Stimulated activated CD8-positive, alpha-beta memory T cell treated with anti-CD3 and anti-CD28 coated beads, Interleukin-12 subunit alpha, Interleukin-12 subunit beta, amount 100 ng/mL, for 24 hours (primary cell): ENCODE results near the gene UNC50.
"Not testable (repeated sequence)": the region's sequence is repeated elsewhere in the genome, so short reads cannot be mapped to it uniquely, and the experiment has no call there.

Source experiments
- DNase-seq: peaks from one replicate; pipeline ENCODE4 v3.0.0-alpha.2; 2020; ENCODE audit errors: extremely low read depth

Gene UNC50

DNA sequence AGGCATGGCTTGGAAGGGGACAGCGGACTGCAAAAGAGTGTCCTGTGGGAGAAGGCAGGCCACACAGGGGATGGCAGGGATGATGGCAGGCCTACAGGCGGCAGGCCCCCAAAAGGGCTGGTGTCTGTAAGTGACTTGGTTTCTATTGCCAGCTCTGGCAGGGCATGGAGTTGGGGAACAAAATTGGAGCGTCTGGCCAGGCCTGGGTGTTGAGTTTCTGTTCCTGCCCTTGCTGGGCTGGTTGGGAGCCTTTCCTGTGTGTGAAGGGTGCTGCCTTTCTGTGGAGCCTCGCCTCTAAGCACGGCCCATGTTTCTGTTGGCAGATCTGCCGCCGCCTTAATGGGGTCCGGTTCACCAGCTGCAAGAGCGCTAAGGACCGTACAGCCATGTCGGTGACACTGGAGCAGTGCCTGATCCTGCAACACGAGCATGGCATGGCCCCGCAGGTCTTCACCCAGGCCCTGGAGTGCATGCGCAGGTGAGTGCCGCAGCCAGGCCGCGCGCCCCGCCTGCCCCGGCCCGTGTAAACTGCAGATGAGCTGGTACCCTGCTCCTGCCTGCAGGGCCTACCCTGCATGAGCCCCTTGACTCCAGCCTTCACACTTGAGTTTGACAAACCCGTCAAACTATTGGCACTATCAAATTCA, 31.6 kb upstream of the UNC50 start:
- no peak for DNase-seq

DNA sequence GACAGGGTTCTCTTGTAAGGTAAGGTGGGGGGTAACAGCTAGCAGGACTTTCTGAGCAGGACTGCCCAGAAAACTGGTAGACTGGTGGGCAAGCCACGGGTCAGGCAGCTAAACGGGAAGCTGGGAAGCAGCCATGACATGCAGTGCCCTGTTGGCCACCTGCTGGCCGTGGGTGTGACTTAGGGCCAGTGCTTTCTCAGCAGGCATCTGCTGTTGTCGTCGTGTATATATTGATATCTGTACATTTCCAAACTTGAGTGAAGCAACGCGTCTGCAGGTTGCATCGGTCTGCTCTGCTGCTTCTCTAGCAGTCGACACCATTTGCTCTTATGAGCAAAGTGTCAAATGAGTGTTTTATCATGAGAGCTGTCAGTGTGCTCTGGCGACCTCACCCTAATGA, 31.1 kb upstream of the UNC50 start:
- DNase-seq: no peak

DNA sequence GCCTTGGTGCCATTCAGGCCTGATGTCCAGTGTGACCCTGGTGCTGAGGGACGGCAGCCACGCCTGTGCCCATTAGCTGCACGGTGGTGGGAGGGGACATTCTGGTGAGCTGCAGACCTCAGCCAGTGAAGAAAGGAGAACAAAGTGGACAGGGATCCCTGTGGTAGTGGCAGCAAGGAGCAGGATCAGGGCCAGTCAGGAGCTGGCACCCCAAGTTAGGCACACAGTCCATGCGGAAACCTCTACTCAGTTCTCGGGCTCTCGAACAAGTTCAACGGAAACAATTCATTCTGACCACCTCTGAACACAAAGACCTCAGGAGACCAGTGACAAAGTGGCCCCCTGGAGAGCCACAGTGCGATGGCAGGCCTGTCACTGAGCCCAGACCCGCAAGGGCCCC, 30.2 kb upstream of the UNC50 start:
- DNase-seq: no peak

DNA sequence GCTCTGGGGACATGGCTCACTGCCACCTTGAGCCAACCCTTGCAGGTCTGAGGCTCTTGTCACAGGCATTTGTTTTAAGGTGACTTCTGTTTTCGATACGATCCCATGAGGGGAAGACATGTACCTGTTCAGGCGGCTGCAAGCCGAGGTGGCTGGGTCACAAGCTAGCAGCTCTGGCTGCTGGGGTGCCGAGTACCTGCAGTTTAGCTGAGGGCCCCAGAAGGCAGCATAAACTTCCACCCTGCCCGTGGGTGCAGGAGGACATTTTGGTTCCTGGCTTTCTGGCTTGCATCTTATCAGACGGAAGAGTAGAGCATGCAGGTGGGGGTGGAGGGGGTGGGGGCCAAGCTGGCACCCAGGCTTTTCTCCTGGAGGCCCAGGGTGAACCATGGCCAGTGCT, 28.5 kb upstream of the UNC50 start:
- DNase-seq: no peak

DNA sequence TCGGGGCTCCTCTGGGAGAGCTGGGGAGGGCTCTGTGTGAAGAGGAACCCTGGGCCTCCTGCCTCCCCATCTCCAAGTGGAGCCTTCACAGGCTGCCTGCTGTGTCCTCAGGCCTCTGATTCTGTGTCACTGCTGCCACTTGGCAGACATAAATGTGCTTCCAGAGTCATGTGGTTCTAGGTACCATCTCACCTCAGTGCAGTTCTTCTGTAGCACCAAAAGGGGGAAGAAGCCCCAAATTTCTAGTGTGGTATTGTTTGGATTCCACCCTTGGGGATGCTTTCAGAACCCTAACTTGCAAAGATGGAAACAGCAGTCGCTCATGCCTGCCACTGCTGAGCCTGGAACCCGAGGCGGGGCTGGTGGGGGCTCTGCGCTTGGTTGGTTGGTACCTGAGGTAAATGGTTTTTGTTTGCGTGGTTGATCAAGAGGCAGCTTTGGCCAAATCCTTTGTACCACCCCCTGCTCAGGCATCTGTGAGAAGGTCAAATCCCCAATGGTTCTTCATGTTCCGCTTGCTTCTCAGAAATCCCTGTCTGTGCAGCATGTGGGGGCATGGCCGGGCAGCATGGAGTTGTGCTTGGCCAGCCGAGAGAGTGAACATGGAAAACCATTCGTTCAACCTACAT, 27.6 kb upstream of the UNC50 start:
- DNase-seq: no peak

DNA sequence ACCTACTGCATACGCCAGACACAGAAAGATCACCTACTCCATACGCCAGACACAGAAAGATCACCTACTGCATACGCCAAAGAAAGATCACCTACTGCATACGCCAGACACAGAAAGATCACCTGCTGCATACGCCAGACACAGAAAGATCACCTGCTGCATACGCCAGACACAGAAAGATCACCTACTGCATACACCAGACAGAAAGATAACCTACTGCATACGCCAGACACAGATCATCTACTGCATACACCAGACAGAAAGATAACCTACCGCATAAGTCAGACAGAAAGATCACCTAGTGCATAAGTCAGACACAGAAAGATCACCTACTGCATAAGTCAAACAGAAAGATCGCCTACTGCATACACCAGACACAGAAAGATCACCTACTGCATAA, 25.9 kb upstream of the UNC50 start:
- DNase-seq: no peak

DNA sequence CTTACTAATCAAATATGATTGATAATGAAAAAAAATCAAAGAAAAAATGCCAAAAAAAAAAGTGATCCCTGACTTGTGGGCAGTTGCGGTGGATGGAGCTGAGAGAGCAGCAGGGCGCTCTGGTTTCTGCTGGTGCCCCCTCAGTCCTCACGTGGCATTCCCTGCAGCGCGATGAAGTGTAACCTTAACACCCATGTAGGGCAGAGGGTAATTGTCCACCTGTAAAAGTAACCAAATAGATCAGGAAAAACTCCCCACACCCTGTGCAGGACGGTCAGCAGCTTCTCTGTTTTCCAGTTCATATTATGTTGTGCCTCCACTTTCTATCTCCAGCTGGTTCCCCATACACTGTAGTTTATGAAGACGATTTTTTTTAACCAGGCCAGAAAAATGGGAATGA, 25.1 kb upstream of the UNC50 start:
- no peak for DNase-seq

DNA sequence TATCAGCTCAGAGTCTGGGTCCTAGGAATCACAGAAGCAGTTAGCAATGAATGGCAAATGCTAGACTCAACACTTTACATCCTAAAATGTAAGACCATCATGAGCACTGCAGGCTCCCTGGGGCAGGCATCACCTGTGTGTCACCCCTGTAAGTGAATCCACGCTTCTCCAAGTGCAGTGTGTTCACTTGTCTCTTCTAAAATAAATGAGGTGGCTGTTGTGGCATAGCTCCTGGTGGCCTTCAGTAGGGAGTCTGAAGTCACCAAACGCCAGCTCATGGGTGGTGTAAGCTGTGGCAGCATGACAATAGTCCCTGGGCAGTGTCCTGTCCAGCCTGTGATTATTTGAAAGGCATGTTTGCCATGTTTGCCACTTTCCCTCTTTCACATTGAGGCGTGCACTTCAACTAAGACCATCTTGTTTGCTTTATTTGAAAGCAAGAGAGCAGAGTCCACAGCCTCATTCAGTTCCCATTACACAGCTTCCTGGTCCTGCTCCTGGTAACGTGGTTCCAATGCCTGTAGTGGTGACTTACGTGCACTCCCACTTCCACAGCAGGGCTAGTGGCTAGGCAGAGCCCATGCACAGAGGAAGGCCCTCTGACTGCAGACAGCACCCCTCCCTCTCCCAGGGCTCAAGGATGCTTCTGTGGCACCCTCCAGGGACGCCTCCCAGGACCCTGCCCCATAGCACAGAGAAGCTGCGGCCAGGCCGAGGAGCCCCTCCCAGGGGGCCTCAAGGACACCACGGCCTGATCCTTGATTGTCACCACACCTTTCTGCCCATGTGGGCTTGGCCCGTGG, 24.4 kb upstream of the UNC50 start:
- no peak for DNase-seq

DNA sequence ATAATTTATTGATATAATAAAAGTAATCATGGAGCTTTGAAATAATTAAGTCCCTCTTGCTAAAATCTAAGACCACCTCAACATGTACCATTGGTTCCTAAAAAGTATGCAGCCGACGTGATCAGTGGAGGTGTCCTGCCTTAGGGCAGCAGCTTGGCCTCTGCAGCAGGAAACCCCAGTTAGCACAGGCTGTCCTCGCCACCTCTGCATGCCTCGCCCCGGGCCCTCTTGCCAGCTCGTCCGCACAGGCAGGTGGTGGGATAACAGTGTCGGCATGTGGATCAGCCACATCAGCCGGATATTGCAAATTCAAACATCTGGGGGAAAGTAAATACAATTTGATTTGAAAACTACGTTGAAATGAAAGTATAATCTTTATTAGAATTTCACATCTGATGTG, 23.0 kb upstream of the UNC50 start:
- no peak for DNase-seq

DNA sequence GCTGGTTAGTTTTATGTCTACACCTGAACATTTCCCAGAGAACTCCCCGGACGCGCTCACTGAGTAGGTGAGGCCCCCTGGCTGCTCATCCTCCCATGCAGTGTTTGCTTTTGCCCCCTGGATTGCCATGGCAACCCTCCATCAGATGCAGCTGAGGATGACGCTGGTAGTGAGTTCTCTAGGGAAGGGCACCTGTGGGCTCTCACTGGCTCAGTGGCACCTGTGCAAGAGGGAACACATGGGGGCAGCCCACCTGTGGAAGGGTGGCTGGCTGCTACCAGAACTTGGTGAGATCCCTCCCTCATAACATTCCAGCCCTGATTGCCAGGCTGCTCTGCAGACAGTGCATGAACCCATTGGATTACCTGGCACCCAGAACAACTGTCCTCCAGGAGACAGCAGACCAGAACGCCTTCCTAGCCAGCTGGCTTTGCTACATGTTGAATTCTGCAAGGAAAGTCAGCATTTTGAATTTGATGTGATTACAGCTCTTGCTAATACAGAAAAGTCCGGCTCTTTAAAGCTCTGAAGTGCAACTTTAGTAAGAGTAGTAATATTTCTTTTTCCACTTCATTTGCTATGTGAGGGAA, 21.7 kb upstream of the UNC50 start:
- DNase-seq: no peak

DNA sequence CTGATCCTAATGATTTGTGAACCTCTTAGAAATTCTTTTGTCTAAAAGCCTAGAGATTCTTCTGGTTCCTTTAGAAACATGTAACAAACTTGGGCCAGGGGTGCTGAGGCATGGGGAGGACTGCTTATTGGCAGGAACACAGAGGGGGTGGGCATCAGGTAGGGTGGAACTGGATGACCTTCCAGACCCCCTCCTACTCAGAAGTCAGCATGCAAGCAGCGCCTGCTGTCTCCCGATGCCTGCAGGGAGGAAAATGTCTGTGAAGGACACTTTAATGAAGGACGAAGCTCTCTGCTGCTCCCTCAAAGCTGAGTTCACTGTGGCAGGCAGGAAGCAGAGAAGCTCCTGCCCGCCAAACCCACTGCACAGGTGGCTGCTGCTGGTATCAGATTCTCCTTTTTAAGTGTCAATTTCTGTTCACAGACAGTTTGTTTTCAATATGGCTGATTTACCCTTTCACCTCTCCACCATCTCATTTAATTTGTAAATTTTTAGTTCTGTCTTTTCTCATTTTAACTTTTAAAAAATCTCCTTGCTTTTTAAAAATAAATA, 19.4 kb upstream of the UNC50 start:
- no peak for DNase-seq

DNA sequence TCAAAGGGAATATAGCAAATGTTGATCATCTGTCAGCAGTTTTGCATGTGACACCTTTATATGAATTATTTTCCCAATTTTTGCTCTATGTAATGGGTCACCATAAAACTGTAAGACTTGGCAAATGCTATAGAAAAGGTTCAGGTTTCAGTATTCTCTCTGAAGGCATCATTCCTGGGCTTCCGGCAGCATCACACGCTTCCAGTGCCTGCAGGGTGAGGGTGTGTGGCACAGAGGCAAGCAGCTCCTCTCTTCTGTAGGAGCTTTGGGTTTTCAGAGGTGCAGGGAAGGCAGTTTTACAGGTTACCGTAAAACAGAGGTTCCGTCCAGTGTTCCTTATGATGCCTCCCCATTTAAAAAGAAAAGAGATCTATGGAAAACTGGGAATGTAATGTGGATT, 18.9 kb upstream of the UNC50 start:
- no peak for DNase-seq

DNA sequence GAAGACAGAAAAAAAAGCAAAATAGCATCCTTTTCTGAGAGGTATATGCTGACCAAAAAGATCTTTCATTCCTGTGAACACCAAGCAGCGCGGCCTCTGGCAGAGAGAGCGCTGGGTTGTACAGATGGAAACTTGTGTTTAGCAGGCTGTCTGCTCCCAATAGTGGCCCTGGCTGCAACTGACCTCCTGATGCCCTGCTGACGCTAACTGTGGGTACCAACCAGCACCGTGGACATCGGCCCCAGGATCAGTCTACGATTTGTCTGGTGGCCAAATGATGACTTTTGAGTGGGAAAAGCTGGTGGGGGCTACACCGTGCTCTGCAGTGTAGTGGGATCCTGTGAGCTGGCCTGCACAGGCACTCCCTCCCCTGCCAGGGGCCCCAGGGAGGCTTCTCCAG, 15.8 kb upstream of the UNC50 start:
- DNase-seq: no peak

DNA sequence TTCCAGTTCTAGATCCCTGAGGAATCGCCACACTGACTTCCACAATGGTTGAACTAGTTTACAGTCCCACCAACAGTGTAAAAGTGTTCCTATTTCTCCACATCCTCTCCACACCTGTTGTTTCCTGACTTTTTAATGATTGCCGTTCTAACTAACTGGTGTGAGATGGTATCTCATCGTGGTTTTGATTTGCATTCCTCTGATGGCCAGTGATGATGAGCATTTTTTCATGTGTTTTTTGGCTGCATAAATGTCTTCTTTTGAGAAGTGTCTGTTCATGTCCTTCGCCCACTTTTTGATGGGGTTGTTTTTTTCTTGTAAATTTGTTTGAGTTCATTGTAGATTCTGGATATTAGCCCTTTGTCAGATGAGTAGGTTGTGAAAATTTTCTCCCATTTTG, 13.7 kb upstream of the UNC50 start:
- DNase-seq: not testable (repeated sequence)

DNA sequence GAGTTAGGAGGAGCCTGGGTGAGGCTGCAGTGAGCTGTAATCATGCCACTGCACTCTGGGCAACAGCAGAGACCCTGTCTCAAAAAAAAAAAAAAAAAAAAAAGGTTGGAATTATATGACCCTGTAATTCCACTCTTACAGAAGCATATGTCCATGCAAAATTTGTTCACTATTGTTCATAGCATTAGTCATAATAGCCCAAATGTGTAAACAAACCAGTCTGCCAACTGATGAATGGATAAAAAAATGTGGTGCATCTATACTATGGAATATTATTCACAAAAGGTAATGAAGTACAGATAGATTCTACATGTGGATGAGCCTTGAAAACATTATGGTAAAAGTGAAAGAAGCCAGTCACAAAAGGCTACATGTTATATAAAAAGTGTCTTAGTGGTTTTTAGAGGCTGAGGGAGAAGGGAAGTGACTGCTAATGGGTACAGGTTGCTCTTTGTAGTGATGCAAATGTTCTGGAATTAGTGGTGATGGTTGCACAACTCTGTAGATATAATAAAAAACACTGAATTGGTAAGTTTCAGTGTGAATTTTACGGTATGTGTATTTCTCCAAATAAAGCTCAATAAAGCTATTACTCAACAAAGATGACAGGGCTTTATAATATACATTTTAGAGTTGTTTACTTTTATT, 9.5 kb upstream of the UNC50 start:
- DNase-seq: no peak

DNA sequence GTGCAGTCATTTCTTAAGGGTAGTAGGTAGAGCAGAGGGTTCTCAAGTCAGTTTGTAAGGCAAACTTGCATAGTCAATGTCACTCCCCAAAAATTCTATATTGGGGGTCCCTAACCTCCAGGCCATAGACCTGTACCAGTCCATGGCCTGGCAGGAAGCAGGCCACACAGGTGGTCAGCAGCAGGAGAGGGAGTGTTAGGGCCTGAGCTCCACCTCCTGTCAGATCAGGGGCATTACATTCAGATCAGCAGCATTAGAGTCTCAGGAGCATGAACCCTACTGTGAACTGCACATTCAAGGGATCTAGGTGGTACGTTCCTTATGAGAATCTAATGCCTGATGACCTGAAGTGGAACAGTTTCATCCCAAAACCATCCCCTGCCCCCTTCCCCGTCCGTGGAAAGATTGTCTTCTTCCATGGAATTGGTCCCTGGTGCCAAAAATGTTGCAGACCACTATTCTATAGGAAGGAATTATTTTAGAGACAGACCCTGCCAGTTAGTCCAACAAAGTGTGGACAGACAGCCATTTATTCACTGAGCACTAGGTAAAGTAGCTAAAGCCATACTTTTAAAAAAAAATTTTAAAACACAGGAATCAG, 6.8 kb upstream of the UNC50 start:
- no peak for DNase-seq

DNA sequence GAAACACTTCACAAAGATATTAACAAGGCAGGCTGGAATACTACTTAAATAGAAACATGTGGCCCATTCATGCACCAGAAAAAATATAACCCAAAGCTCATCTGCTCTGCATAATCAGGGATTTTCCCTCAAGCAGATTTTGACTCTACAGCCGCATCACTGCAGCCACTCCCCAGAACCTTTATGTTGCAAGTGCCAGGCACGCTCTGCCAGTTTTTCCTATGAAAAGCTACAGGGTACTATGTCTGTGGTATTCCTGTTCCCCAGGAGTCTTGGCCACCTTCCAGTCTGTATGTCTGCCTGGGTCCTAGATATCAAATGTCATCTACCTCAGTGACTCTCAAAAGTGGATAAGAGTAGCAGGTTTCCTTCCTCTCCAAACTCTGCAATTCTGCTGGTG, 3.8 kb upstream of the UNC50 start:
- DNase-seq: no peak

DNA sequence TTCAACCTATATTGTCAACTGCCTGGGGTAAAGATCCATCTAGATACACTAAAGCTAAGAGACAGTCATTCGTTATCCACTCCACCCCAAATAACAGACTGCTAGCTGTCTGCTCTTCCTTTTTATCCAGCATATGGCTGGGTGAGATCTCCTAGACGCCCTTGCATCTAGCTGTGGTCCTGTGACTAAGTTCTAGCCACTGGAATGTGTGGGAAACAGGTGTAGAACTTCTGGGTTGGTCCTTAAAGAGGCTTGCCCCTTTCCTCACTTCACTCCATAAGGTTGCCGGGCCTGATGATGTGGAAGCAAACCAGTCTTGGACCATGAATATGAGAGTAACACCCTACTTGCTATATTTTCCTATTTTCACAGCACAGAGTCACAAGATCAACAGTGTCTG, 3.3 kb upstream of the UNC50 start:
- no peak for DNase-seq

DNA sequence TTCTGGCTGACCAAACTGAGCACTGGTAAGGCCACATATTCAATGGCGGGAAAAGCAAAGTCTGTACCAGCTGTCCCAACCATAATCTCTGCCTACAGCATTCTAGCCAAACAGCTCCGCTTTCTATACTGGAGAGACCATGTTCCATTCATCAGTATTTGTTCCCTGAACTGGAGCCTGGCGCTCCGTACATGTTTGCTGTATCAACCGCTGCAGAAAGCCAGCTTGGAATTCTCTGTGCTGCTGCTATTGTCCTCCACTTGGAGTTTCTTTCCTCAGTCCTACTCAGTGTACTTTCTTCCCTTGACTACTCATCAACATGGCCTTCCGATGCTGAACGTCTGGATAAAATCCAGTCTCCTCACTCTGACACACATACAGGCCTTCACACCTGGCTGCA, 2.0 kb upstream of the UNC50 start:
- no peak for DNase-seq

DNA sequence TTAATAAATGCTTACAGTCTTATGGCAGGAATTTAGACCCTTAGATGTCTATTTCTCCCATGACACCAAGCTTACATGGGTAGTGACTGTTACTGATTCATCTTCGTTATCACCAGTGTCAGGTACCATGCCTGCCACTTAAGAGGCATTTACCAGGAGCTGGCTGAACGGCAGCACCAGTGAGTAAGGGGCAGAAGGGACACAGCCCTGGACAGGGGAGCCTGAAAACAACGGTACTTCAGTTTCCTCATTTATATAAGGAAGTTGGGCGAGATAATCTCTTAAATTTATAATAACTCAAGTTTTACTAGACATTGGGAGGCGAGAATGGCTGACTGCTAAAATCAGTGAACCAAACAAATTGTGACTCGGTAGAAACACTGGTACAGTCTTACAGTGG, 1.3 kb upstream of the UNC50 start:
- DNase-seq: no peak

DNA sequence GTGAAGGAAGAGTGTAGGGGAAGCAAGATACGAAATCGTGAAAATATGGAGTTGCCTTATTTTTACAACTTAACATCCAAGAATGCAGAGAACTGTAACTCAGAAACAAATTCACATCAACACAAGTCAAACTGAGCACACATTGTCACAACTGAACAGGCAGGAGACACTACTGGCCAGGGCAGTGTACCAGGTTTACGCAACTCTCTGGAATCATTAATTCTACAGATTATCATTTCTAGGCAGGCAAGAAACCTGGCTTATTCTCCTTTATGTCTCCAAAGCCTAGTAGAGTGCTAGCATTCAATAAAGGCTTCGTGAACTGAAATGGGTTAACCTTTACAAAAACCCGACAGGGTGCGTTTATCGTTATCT, 661 bp upstream of the UNC50 start:
- DNase-seq: no peak
